GM12878 (cell line): ENCODE data around the gene WTIP. TPM values are rescaled to one million over a fixed set of nuclear protein-coding genes. Genes with fewer than 3 reads are reported as not detected.
A peak's percentile ranks its signal among the peaks of the same experiment; 100 is the strongest.

ENCODE experiments used
- ATAC-seq: fragments of 200-7000 bp; cut with Tn5 transposase; 3 replicates; pipeline ENCODE4 v1.9.1; 2020; ENCODE audit warnings: mild to moderate bottlenecking, moderate library complexity
- BruUV-seq: library from RNA; stranded (reverse); fragments of 400-500 nt; replicated peaks from 2 replicates; lab custom pipeline; 2021; lab: Mats Ljungman, UMichigan
- CTCF ChIA-PET: fragments of 300-600 bp; sonication (Branson Sonifier 250); formaldehyde crosslinking; extraction: SDS; loops from one replicate; lab custom pipeline; 2021; ENCODE audit warnings: inconsistent platforms; lab: Yijun Ruan, JAX
- POLR2A ChIA-PET: fragments of 350-600 bp; formaldehyde crosslinking; extraction: SDS; loops from one replicate; lab custom pipeline; 2021; ENCODE audit warnings: inconsistent platforms; lab: Charles Lee
- RAD21 ChIA-PET: fragments of 300-600 bp; sonication (Branson Sonifier 250); formaldehyde crosslinking; loops from one replicate; lab custom pipeline; 2023; ENCODE audit warnings: antibody characterized with exemption; ENCODE audit not compliant: unreplicated experiment; lab: Charles Lee
- SMC1A ChIA-PET: fragments of 300-600 bp; sonication (Branson Sonifier 250); formaldehyde crosslinking; loops from one replicate; lab custom pipeline; 2023; ENCODE audit not compliant: unreplicated experiment, uncharacterized antibody; lab: Charles Lee
- DNase-seq: peaks from one replicate; pipeline ENCODE4 v3.0.0-alpha.2; 2011; ENCODE audit warnings: low read depth, low spot score
- FAIRE-seq: peaks from 3 replicates; lab custom pipeline; 2011; peaks lifted over from hg19 to GRCh38; lab: Jason Lieb, UNC
- H2AFZ ChIP-seq: 2 replicates; pipeline ENCODE4 v1.6.0; 2011; ENCODE audit warnings: low read depth, low read length, control low read depth; ENCODE audit not compliant: control insufficient read depth
- H3K27ac ChIP-seq: 2 replicates; pipeline ENCODE4 v1.5.1; 2011; ENCODE audit warnings: control low read depth; ENCODE audit not compliant: control insufficient read depth, insufficient read depth
- H3K27me3 ChIP-seq, 2 experiments: replicated peaks in 1 of 2; 2 replicates each; pipeline versions ENCODE4 v1.6.0 to v1.6.1; 2011; ENCODE audit warnings: low read length in 1 of 2; ENCODE audit not compliant: control insufficient read depth in 2 of 2, insufficient read depth in 2 of 2
- H3K36me3 ChIP-seq, 2 experiments: 2 replicates each; pipeline ENCODE4 v1.5.1; 2011; ENCODE audit warnings: low read length in 1 of 2; ENCODE audit not compliant: control insufficient read depth in 2 of 2, insufficient read depth in 2 of 2
- H3K4me1 ChIP-seq: 2 replicates; pipeline ENCODE4 v1.6.1; 2011; ENCODE audit warnings: mild to moderate bottlenecking, low read length, moderate library complexity, mixed read lengths; ENCODE audit not compliant: control insufficient read depth, insufficient read depth
- H3K4me2 ChIP-seq: 2 replicates; pipeline ENCODE4 v1.6.0; 2011; ENCODE audit warnings: control low read depth; ENCODE audit not compliant: control insufficient read depth, insufficient read depth
- H3K4me3 ChIP-seq: fragments of 200-600 bp; sonication (generic); 2 replicates; pipeline ENCODE4 v1.5.1; 2016
- H3K79me2 ChIP-seq: 2 replicates; pipeline ENCODE4 v1.6.0; 2011; ENCODE audit warnings: low read length; ENCODE audit not compliant: control insufficient read depth, insufficient read depth
- H3K9ac ChIP-seq: 2 replicates; pipeline ENCODE4 v1.8.0; 2011; ENCODE audit warnings: low read length, control low read depth, mixed read lengths; ENCODE audit not compliant: control insufficient read depth, insufficient read depth
- H3K9me3 ChIP-seq: replicated peaks from 3 replicates; pipeline ENCODE4 v1.5.1; 2011; ENCODE audit warnings: mild to moderate bottlenecking, low read length; ENCODE audit not compliant: control insufficient read depth, insufficient read depth
- H4K20me1 ChIP-seq: 2 replicates; pipeline ENCODE4 v1.6.0; 2011; ENCODE audit not compliant: control insufficient read depth, insufficient read depth
- FOXM1 ChIP-seq: IDR thresholded peaks from 2 replicates; pipeline ENCODE4 v1.6.1; 2012; ENCODE audit warnings: low read depth, mild to moderate bottlenecking, inconsistent platforms, low read length, moderate library complexity
- HDAC6 ChIP-seq: fragments of 200-600 bp; sonication (generic); IDR thresholded peaks from one replicate; pipeline ENCODE4 v1.8.0; 2017; ENCODE audit warnings: antibody characterized with exemption; ENCODE audit not compliant: unreplicated experiment
- JUND ChIP-seq: IDR thresholded peaks from 2 replicates; pipeline ENCODE4 v1.6.1; 2012; ENCODE audit warnings: low read depth, mild to moderate bottlenecking, low read length, improper control_type of control experiment, moderate library complexity
- LARP7 ChIP-seq: fragments of 450-650 bp; IDR thresholded peaks from 2 replicates; pipeline ENCODE4 v1.6.1; 2017; ENCODE audit warnings: mild to moderate bottlenecking
- MTA2 ChIP-seq: fragments of 450-650 bp; IDR thresholded peaks from 2 replicates; pipeline ENCODE4 v1.6.1; 2016; ENCODE audit warnings: low read depth, mild to moderate bottlenecking, moderate library complexity
- MXI1 ChIP-seq: fragments of 150-350 bp; IDR thresholded peaks from 2 replicates; pipeline ENCODE4 v1.6.1; 2011; ENCODE audit warnings: low read depth, mild to moderate bottlenecking, inconsistent platforms, low read length, improper control_type of control experiment
- PAX5 ChIP-seq: IDR thresholded peaks from 2 replicates; pipeline ENCODE4 v1.6.1; 2011; ENCODE audit warnings: low read depth, low read length, borderline replicate concordance
- PAX8 ChIP-seq: fragments of 450-650 bp; IDR thresholded peaks from 2 replicates; pipeline ENCODE4 v1.6.1; 2017; ENCODE audit warnings: mild to moderate bottlenecking, moderate library complexity
- SIX5 ChIP-seq: IDR thresholded peaks from 2 replicates; pipeline ENCODE4 v1.6.1; 2011; ENCODE audit warnings: mild to moderate bottlenecking, low read depth, low read length, moderate library complexity; ENCODE audit not compliant: severe bottlenecking
- SREBF2 ChIP-seq: IDR thresholded peaks from 2 replicates; pipeline ENCODE4 v1.6.1; 2012; ENCODE audit warnings: mild to moderate bottlenecking, low read length
- WGBS: methylation state at CpG from one replicate; pipeline ENCODE4 v1.1.6; 2016; ENCODE audit warnings: low lambda C conversion rate; ENCODE audit not compliant: insufficient replicate concordance, insufficient coverage; ENCODE audit errors: missing lambda C conversion rate; 5-methylcytosine and 5-hydroxymethylcytosine counted together
- in situ Hi-C: fragments of 300-500 bp; cut with MboI; formaldehyde crosslinking; loops from 9 replicates; pipeline ENCODE4 v1.14.3; 2018; ENCODE audit warnings: mixed read lengths
- intact Hi-C: fragments of 100-400 bp; cut with micrococcal nuclease; formaldehyde crosslinking; loops from one replicate; pipeline ENCODE4 v1.14.2; 2022; ENCODE audit not compliant: unreplicated experiment
- polyA plus RNA-seq, 11 experiments: library from polyadenylated mRNA; depleted of rRNA in 4 of 11; unstranded in 6 of 11; stranded (reverse) in 5 of 11; fragments of >200 nt; fragmentation: Nextera tagmentation in 4 of 11; fragmentation: Illumina TruSeq in 1 of 11; extraction: Ambion mirVana in 4 of 11; extraction: Trizol in 1 of 11; gene quantifications; 1 replicate in 1 of 11; 2 replicates in 10 of 11; pipeline versions ENCODE4 v1.2.1 to v1.2.3, GENCODE V29; 2011 to 2016; ENCODE audit warnings: inconsistent platforms in 2 of 11, missing spikeins in 2 of 11, low read depth in 1 of 11
- total RNA-seq, 4 experiments: library from RNA; depleted of rRNA in 3 of 4; stranded (reverse); fragments of >200 nt in 3 of 4; fragmentation: Illumina TruSeq in 1 of 4; extraction: Trizol in 1 of 4; gene quantifications; 2 replicates each; pipeline versions ENCODE4 v1.2.1 to v1.2.3, GENCODE V29; 2013 to 2021
- TF ChIP-seq, protein P1 (sequence below): fragments of 450-650 bp; IDR thresholded peaks from 2 replicates; pipeline ENCODE4 v1.6.1; 2017; ENCODE audit warnings: mild to moderate bottlenecking, moderate library complexity

WTIP gene
- total and polyA plus RNA-seq, 10 of the 15 experiments (the other 5 are each of a cell fraction or from before 2014, with no cell fraction given): 0.06 to 0.77 (median 0.17) TPM; not detected in 2

DNA sequence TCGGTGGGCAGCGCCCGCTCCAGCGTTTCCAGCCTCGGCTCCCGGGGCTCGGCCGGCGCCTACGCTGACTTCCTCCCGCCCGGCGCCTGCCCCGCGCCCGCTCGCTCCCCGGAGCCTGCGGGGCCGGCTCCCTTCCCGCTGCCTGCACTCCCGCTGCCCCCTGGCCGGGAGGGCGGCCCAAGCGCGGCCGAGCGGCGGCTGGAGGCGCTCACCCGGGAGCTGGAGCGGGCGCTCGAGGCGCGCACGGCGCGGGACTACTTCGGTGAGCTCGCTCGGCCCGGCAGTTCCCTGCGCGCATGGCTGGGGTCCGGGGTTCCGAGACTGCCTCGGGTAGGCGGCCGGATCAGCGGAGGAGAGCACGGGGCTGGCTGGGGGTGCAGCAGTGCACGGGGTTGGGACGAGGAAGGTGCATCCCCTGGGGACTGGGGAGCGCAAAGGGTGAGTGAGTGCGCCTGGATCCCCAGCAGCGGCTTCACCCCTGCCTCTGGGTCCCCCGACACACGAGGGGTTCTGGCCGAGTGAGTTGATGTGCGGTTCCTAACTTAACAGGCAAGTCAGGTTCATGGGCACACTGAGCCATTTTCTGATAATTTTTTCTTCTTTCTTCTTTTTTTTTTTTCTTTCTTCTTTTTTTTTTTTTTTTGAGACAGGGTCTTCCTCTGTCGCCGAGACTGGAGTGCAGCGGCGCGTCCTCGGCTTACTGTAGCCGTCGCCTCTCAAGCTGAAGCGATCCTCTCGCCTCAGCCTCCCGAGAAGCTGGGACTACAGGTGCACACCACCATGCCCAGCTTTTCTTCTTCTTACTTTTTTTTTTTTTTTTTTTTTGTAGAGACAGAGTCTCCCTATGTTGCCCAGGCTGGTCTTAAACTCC lies 1.1 kb downstream of the WTIP start:
- SMC1A ChIA-PET: no interaction called here
- TF ChIP-seq JUND: no peak
- peak; percentile 74 for TF ChIP-seq HDAC6
- intact Hi-C loops (no loop called here), in situ Hi-C loops (no loop called here)
- 29% methylated on average over 59 of the region's 72 CpGs for WGBS
- RAD21 ChIA-PET: no interaction called here
- no peaks in the 10 kb centered on the region for H4K20me1 ChIP-seq
- H3K9me3 ChIP-seq: no peaks in the 10 kb centered on the region
- no peak for DNase-seq
- no peaks in the 10 kb centered on the region for H3K79me2 ChIP-seq
- CTCF ChIA-PET: no interaction called here
- H3K4me2 ChIP-seq: no peak overlapping the region
- H3K4me3 ChIP-seq: no peak overlapping the region
- POLR2A ChIA-PET: no interaction called here
- no peaks in the 10 kb centered on the region for H3K4me1 ChIP-seq
- no peak overlapping the region for H3K27ac ChIP-seq
- no peak overlapping the region for H2AFZ ChIP-seq
- H3K36me3 ChIP-seq: no peaks in the 10 kb centered on the region
- H3K9ac ChIP-seq: no peak overlapping the region
- ATAC-seq: no peak
- H3K27me3 ChIP-seq: peaks cover 2 to 5% of the 10 kb centered on the region in 2 experiments; a peak in 3 of 4 replicates
- no peak for FAIRE-seq
- no TSS peak for BruUV-seq

DNA sequence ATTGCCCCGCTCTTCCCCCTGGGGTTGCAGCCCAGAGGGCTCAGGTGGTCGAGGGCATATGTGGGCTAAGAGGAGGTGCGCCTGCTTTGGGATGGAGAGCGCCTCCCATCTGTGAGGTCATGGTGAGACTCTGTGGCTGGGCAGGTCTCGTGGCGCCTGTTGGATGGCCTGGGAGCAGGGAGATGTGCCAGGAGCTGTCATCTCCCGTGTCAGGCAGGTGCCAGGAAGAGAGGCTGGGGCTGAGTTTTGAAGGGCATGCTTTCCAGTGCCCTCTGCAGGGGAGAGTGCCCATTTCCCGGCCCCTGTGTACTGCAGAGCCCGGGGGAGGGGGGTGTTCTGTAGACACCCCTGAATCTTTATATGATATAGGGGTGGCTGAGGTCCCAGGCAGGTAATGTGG lies 2.8 kb downstream of the WTIP start:
- H3K9me3 ChIP-seq: no peaks in the 10 kb centered on the region
- RAD21 ChIA-PET: interaction anchor here (0.6 kb wide), 1 partner anchor 517 kb away, joined by 5 read pairs; no protein-coding TSS in a partner anchor
- H3K4me3 ChIP-seq: no peak overlapping the region
- TF ChIP-seq MXI1 (no peak), FOXM1 (no peak), PAX8 (no peak), PAX5 (no peak), LARP7 (no peak), SREBF2 (no peak), MTA2 (no peak), SIX5 (no peak)
- TF ChIP-seq, protein P1, sequence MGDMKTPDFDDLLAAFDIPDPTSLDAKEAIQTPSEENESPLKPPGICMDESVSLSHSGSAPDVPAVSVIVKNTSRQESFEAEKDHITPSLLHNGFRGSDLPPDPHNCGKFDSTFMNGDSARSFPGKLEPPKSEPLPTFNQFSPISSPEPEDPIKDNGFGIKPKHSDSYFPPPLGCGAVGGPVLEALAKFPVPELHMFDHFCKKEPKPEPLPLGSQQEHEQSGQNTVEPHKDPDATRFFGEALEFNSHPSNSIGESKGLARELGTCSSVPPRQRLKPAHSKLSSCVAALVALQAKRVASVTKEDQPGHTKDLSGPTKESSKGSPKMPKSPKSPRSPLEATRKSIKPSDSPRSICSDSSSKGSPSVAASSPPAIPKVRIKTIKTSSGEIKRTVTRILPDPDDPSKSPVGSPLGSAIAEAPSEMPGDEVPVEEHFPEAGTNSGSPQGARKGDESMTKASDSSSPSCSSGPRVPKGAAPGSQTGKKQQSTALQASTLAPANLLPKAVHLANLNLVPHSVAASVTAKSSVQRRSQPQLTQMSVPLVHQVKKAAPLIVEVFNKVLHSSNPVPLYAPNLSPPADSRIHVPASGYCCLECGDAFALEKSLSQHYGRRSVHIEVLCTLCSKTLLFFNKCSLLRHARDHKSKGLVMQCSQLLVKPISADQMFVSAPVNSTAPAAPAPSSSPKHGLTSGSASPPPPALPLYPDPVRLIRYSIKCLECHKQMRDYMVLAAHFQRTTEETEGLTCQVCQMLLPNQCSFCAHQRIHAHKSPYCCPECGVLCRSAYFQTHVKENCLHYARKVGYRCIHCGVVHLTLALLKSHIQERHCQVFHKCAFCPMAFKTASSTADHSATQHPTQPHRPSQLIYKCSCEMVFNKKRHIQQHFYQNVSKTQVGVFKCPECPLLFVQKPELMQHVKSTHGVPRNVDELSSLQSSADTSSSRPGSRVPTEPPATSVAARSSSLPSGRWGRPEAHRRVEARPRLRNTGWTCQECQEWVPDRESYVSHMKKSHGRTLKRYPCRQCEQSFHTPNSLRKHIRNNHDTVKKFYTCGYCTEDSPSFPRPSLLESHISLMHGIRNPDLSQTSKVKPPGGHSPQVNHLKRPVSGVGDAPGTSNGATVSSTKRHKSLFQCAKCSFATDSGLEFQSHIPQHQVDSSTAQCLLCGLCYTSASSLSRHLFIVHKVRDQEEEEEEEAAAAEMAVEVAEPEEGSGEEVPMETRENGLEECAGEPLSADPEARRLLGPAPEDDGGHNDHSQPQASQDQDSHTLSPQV: no peak
- FAIRE-seq: no peak
- peaks cover 2 to 5% of the 10 kb centered on the region in 2 experiments; a peak in 3 of 4 replicates for H3K27me3 ChIP-seq
- no peak overlapping the region for H2AFZ ChIP-seq
- no peaks in the 10 kb centered on the region for H3K79me2 ChIP-seq
- DNase-seq: no peak
- H4K20me1 ChIP-seq: no peaks in the 10 kb centered on the region
- POLR2A ChIA-PET: no interaction called here
- no peak for ATAC-seq
- no TSS peak for BruUV-seq
- intact Hi-C loops: no loop called here
- SMC1A ChIA-PET: no interaction called here
- H3K27ac ChIP-seq: no peak overlapping the region
- in situ Hi-C loops: no loop called here
- 34% methylated on average over 9 of the region's 9 CpGs for WGBS
- H3K36me3 ChIP-seq: no peaks in the 10 kb centered on the region
- CTCF ChIA-PET: no interaction called here
- H3K9ac ChIP-seq: no peak overlapping the region
- no peak overlapping the region for H3K4me2 ChIP-seq
- no peaks in the 10 kb centered on the region for H3K4me1 ChIP-seq
